IMR-90 (cell line): ENCODE results near the gene EHBP1L1. TPM values are rescaled to one million over a fixed set of nuclear protein-coding genes. Genes with fewer than 3 reads are reported as not detected.

Experiments
- ATAC-seq: fragments of 200-7000 bp; cut with Tn5 transposase; 2 replicates; pipeline ENCODE4 v1.9.1; 2020; ENCODE audit warnings: low read depth, mild to moderate bottlenecking, moderate library complexity
- BruUV-seq: library from RNA; stranded (reverse); fragments of 400-500 nt; replicated peaks from 2 replicates; lab custom pipeline; 2021; lab: Mats Ljungman, UMichigan
- CTCF ChIA-PET: fragments of 300-600 bp; formaldehyde crosslinking; extraction: SDS; loops from one replicate; lab custom pipeline; 2021; ENCODE audit warnings: antibody characterized with exemption; lab: Yijun Ruan, JAX
- POLR2A ChIA-PET: fragments of 300-600 bp; sonication (Branson Sonifier 250); formaldehyde crosslinking; loops from one replicate; lab custom pipeline; 2022; ENCODE audit warnings: antibody characterized with exemption; ENCODE audit not compliant: unreplicated experiment; lab: Charles Lee
- DNase-seq: peaks from one replicate; pipeline ENCODE4 v3.0.0; 2013
- H2AFZ ChIP-seq: replicated peaks from 2 replicates; pipeline ENCODE3; 2013; ENCODE audit warnings: low read length, mild to moderate bottlenecking; ENCODE audit not compliant: poor library complexity
- H2AK5ac ChIP-seq: 2 replicates; pipeline ENCODE4 v1.6.1; 2013; ENCODE audit warnings: low read depth, low read length, inconsistent platforms
- H2AK9ac ChIP-seq: replicated peaks from 2 replicates; pipeline ENCODE3; 2013; ENCODE audit warnings: mild to moderate bottlenecking, low read depth, low read length, moderate library complexity; ENCODE audit not compliant: poor library complexity
- H2BK120ac ChIP-seq: 2 replicates; pipeline ENCODE4 v1.6.1; 2013; ENCODE audit warnings: low read depth, low read length, inconsistent platforms
- H2BK15ac ChIP-seq: 3 replicates; pipeline ENCODE4 v1.6.1; 2013; ENCODE audit warnings: low read depth, low read length, inconsistent platforms
- H2BK20ac ChIP-seq: 2 replicates; pipeline ENCODE4 v1.6.1; 2013; ENCODE audit warnings: low read depth, mild to moderate bottlenecking, inconsistent platforms, low read length, moderate library complexity
- H2BK5ac ChIP-seq: 2 replicates; pipeline ENCODE4 v1.6.1; 2013; ENCODE audit warnings: mild to moderate bottlenecking, low read depth, low read length, inconsistent platforms; ENCODE audit not compliant: poor library complexity, severe bottlenecking
- H3K14ac ChIP-seq: replicated peaks from 2 replicates; pipeline ENCODE4 v1.6.1; 2013; ENCODE audit warnings: low read depth, low read length, inconsistent platforms
- H3K18ac ChIP-seq: 2 replicates; pipeline ENCODE4 v1.6.1; 2013; ENCODE audit warnings: low read depth, low read length, control low read depth
- H3K23ac ChIP-seq: 2 replicates; pipeline ENCODE4 v1.6.1; 2013; ENCODE audit warnings: low read depth, low read length, inconsistent platforms
- H3K27ac ChIP-seq: 2 replicates; pipeline ENCODE4 v1.5.1; 2013; ENCODE audit warnings: mild to moderate bottlenecking, control low read depth, low read length; ENCODE audit not compliant: insufficient read depth
- H3K27me3 ChIP-seq: 2 replicates; pipeline ENCODE4 v1.6.1; 2013; ENCODE audit warnings: low read length; ENCODE audit not compliant: control insufficient read depth, insufficient read depth
- H3K36me3 ChIP-seq: 2 replicates; pipeline ENCODE4 v1.6.1; 2013; ENCODE audit warnings: low read length, mixed read lengths; ENCODE audit not compliant: control insufficient read depth, insufficient read depth
- H3K4ac ChIP-seq: 2 replicates; pipeline ENCODE4 v1.6.1; 2013; ENCODE audit warnings: low read depth, low read length, inconsistent platforms
- H3K4me1 ChIP-seq: 2 replicates; pipeline ENCODE4 v1.6.1; 2013; ENCODE audit warnings: low read length, mixed read lengths; ENCODE audit not compliant: control insufficient read depth, insufficient read depth
- H3K4me2 ChIP-seq: 2 replicates; pipeline ENCODE4 v1.6.1; 2013; ENCODE audit warnings: low read depth, mild to moderate bottlenecking, control low read depth, low read length, moderate library complexity
- H3K4me3 ChIP-seq: 2 replicates; pipeline ENCODE4 v1.5.1; 2013; ENCODE audit warnings: low read depth, mild to moderate bottlenecking, control low read depth, low read length, moderate library complexity; ENCODE audit not compliant: insufficient read depth
- H3K56ac ChIP-seq: 2 replicates; pipeline ENCODE4 v1.6.1; 2013; ENCODE audit warnings: low read length, inconsistent platforms; ENCODE audit not compliant: insufficient read depth; ENCODE audit errors: extremely low read depth
- H3K79me1 ChIP-seq, 2 experiments: 2 replicates each; pipeline ENCODE4 v1.6.1; 2013; ENCODE audit warnings: low read length in 2 of 2, inconsistent platforms in 1 of 2, low read depth in 1 of 2
- H3K9ac ChIP-seq: 2 replicates; pipeline ENCODE4 v1.6.1; 2013; ENCODE audit warnings: low read depth, low read length, control low read depth
- H3K9me1 ChIP-seq: 2 replicates; pipeline ENCODE4 v1.6.1; 2013; ENCODE audit warnings: low read length, inconsistent platforms; ENCODE audit not compliant: insufficient read depth
- H3K9me3 ChIP-seq: 2 replicates; pipeline ENCODE4 v1.6.1; 2013; ENCODE audit warnings: low read length; ENCODE audit not compliant: control insufficient read depth, insufficient read depth
- H4K20me1 ChIP-seq: 2 replicates; pipeline ENCODE4 v1.6.1; 2013; ENCODE audit warnings: low read length, inconsistent platforms; ENCODE audit not compliant: insufficient read depth
- H4K5ac ChIP-seq: 2 replicates; pipeline ENCODE4 v1.6.1; 2013; ENCODE audit warnings: mild to moderate bottlenecking, low read depth, low read length, control low read depth
- H4K8ac ChIP-seq, 2 experiments: 2 replicates each; pipeline ENCODE4 v1.6.1; 2013; ENCODE audit warnings: low read depth in 2 of 2, low read length in 2 of 2, control low read depth in 1 of 2, inconsistent platforms in 1 of 2
- H4K91ac ChIP-seq: 2 replicates; pipeline ENCODE4 v1.6.1; 2013; ENCODE audit warnings: low read depth, low read length, inconsistent platforms; ENCODE audit not compliant: insufficient read depth
- CHD1 ChIP-seq: IDR thresholded peaks from 2 replicates; pipeline ENCODE4 v1.6.1; 2012; ENCODE audit warnings: low read depth, low read length, improper control_type of control experiment
- CTCF ChIP-seq: conservative IDR thresholded peaks from 2 replicates; pipeline ENCODE4 v1.5.1; 2012; ENCODE audit warnings: mild to moderate bottlenecking, low read depth, low read length, improper control_type of control experiment
- ELK1 ChIP-seq: fragments of 150-350 bp; IDR thresholded peaks from 2 replicates; pipeline ENCODE4 v1.6.1; 2016; ENCODE audit warnings: low read depth, mild to moderate bottlenecking, low read length, moderate library complexity, borderline replicate concordance
- FOS ChIP-seq: fragments of 150-350 bp; IDR thresholded peaks from 2 replicates; pipeline ENCODE4 v1.6.1; 2016; ENCODE audit warnings: low read depth, low read length
- MXI1 ChIP-seq: IDR thresholded peaks from 2 replicates; pipeline ENCODE4 v1.6.1; 2012; ENCODE audit warnings: low read depth, mild to moderate bottlenecking, low read length, moderate library complexity, borderline replicate concordance
- POLR2A ChIP-seq: IDR thresholded peaks from 2 replicates; pipeline ENCODE4 v1.6.1; 2012; ENCODE audit warnings: mild to moderate bottlenecking, low read depth, low read length
- SMC3 ChIP-seq: fragments of 150-350 bp; IDR thresholded peaks from 2 replicates; pipeline ENCODE4 v1.6.1; 2016; ENCODE audit warnings: low read depth, mild to moderate bottlenecking, antibody characterized with exemption, low read length, moderate library complexity
- USF2 ChIP-seq: fragments of 150-350 bp; IDR thresholded peaks from 2 replicates; pipeline ENCODE4 v1.6.1; 2017; ENCODE audit warnings: mild to moderate bottlenecking, antibody characterized with exemption, low read length, low read depth
- WGBS, 2 experiments: methylation state at CpG; one replicate each; pipeline versions ENCODE4 v1.1.5 to v1.1.7; 2013; ENCODE audit warnings: missing lambda C conversion rate in 2 of 2; ENCODE audit not compliant: insufficient read length in 1 of 2; ENCODE audit errors: extremely low coverage in 2 of 2; 5-methylcytosine and 5-hydroxymethylcytosine counted together
- dilution Hi-C: fragments of 300-500 bp; cut with HindIII; formaldehyde crosslinking; loops from one replicate; pipeline ENCODE4 v1.14.3; 2018; ENCODE audit warnings: low sequenced_read_pairs; ENCODE audit not compliant: unreplicated experiment
- in situ Hi-C: fragments of 300-500 bp; cut with MboI; formaldehyde crosslinking; loops from 3 replicates; pipeline ENCODE4 v1.14.3; 2019; ENCODE audit warnings: low sequenced_read_pairs, inconsistent platforms, mixed read lengths
- intact Hi-C: fragments of 100-400 bp; cut with micrococcal nuclease; formaldehyde crosslinking; loops from 2 replicates; pipeline ENCODE4 v1.10.0; 2022
- polyA plus RNA-seq, 3 experiments: library from polyadenylated mRNA; depleted of rRNA; stranded (reverse); fragments of >200 nt; gene quantifications; 2 replicates each; pipeline ENCODE4 v1.2.3, GENCODE V29; 2012; ENCODE audit warnings: low replicate concordance in 1 of 3
- total RNA-seq: library from RNA; depleted of rRNA; stranded (reverse); fragments of >200 nt; gene quantifications from 2 replicates; pipeline ENCODE4 v1.2.3, GENCODE V29; 2012

Gene EHBP1L1
- total and polyA plus RNA-seq, 2 of the 4 experiments (the other 2 are of a cell fraction) = 10.0 to 27.4 TPM

- no peak for TF ChIP-seq ELK1
Measured at GRCh38 chr11:65634905-65635731, 59.3 kb downstream of the EHBP1L1 start (continued).

GRCh38 chr11:65636108-65637031 lies 60.5 kb downstream of the EHBP1L1 start:
- no peak overlapping the region for H2BK120ac ChIP-seq
- ATAC-seq (no peak), DNase-seq (no peak)
- POLR2A ChIA-PET = no interaction called here
- H3K4me3 ChIP-seq = no peak overlapping the region
- no peak overlapping the region for H3K4me2 ChIP-seq
- BruUV-seq = no TSS peak
- H3K9me3 ChIP-seq = no peaks in the 10 kb centered on the region
- H3K9me1 ChIP-seq = peaks cover 5% of the 10 kb centered on the region
- H3K14ac ChIP-seq = no peak overlapping the region
- in situ Hi-C loops (no loop called here), dilution Hi-C loops (no loop called here), intact Hi-C loops (no loop called here)
- H4K91ac ChIP-seq = no peak overlapping the region
- peaks cover 47% of the 10 kb centered on the region for H3K36me3 ChIP-seq
- peaks cover 16 to 34% of the 10 kb centered on the region in 2 experiments for H3K79me1 ChIP-seq
- 95% methylated on average over 8 of the region's 28 CpGs; no CpG with 5 or more reads in 1 of the 2 experiments for WGBS, 2 experiments
- CTCF ChIA-PET = no interaction called here
- H2AK9ac ChIP-seq = peak overlapping the region; percentile 26
- no peak overlapping the region for H3K9ac ChIP-seq
- no peak overlapping the region for H3K4ac ChIP-seq
- H3K4me1 ChIP-seq = peaks cover 6% of the 10 kb centered on the region
- no peak overlapping the region for H3K27ac ChIP-seq
- no peak overlapping the region for H3K18ac ChIP-seq
- H3K23ac ChIP-seq = no peak overlapping the region
- no peak overlapping the region for H2BK15ac ChIP-seq
- no peak overlapping the region for H2AFZ ChIP-seq
- H3K27me3 ChIP-seq = no peaks in the 10 kb centered on the region
- H3K56ac ChIP-seq = no peak overlapping the region
- no peak overlapping the region for H2BK20ac ChIP-seq
- no peak overlapping the region for H4K8ac ChIP-seq
- no peak overlapping the region for H4K5ac ChIP-seq
- no peak overlapping the region for H2BK5ac ChIP-seq
- no peak overlapping the region for H2AK5ac ChIP-seq
- H4K20me1 ChIP-seq = peaks cover 12% of the 10 kb centered on the region; the same call in 1 of the 2 replicates
- no peak for TF ChIP-seq USF2
- TF ChIP-seq POLR2A = no peak
- TF ChIP-seq ELK1 = no peak
- no peak for TF ChIP-seq CHD1
- TF ChIP-seq SMC3 = no peak
- TF ChIP-seq CTCF = no peak
- TF ChIP-seq MXI1 = no peak
- TF ChIP-seq FOS = no peak
